Stimulated activated CD8-positive, alpha-beta memory T cell treated with anti-CD3 and anti-CD28 coated beads, Interleukin-15, amount 100 ng/mL, for 1 hour (primary cell): ENCODE measurements around the gene LRRC47.

Source experiments
- DNase-seq: peaks from one replicate; pipeline ENCODE4 v3.0.0-alpha.2; 2020; ENCODE audit warnings: low read depth

The LRRC47 gene

GRCh38 chr1:3796215-3797061, at the start of gene LRRC47:
Gene LRRC47, minus strand, starts transcription at chr1:3796498. Its CDS starts 22 bp downstream, at chr1:3796476.
- peak; percentile 88 for DNase-seq

GRCh38 chr1:3842912-3843311, 46.6 kb upstream of the LRRC47 start:
- no peak for DNase-seq

GRCh38 chr1:3841491-3841890, 45.2 kb upstream of the LRRC47 start:
- no peak for DNase-seq

- no peak for DNase-seq
These were observed 42.5 kb upstream of the LRRC47 start for GRCh38 chr1:3838788-3839187.

- no peak for DNase-seq
These were observed 41.4 kb upstream of the LRRC47 start for GRCh38 chr1:3837685-3838084.

GRCh38 chr1:3837200-3837599, 40.9 kb upstream of the LRRC47 start:
- DNase-seq: no peak

GRCh38 chr1:3836421-3836820, 40.1 kb upstream of the LRRC47 start:
- DNase-seq: no peak

- no peak for DNase-seq
These were observed 38.4 kb upstream of the LRRC47 start for GRCh38 chr1:3834701-3835100.

GRCh38 chr1:3831689-3832088, 35.4 kb upstream of the LRRC47 start:
- DNase-seq: no peak

DNA sequence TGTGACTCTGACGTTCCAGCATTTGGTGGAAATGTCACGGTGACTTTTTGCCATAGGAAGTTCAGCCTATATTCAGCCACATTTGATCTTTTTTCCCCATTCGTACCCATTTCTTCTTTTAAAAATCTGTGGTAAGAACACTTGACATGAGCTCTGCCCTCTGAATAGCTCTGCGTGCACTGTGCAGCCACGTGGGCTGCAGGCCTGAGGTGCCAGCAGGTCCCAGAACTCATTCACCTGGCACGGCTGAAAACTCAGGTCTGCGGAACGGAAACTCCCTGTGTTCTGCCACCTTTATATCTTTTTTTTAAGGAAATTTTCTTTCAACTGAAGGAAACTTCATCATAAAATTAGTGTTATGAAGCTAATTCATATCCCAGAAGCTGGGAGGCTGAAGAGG, 32.1 kb upstream of the LRRC47 start:
- DNase-seq: no peak

DNA sequence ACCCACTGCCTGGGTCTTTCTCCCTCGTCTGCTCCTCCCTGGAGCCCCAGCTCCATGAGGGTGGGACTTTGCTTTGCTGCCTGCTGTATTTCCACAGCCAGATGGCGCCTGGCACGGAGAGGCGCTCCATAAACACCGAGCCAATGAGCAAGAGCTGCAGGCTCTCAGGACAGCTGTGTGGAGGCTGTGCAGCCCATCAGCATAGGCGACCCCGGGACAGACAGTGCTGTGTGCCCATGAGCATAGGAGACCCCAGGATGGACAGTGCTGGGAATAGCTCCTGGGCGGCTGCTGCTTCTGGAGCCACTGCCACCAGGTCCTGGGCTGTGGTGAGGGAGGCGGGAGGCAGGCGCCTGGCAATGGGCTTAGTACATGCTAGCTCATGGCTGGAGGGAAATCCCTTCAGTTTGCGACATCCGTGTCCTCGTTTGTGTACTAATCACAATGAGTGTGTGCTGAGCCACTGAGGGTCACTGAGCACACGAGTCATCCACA, 31.6 kb upstream of the LRRC47 start:
- DNase-seq: no peak

DNA sequence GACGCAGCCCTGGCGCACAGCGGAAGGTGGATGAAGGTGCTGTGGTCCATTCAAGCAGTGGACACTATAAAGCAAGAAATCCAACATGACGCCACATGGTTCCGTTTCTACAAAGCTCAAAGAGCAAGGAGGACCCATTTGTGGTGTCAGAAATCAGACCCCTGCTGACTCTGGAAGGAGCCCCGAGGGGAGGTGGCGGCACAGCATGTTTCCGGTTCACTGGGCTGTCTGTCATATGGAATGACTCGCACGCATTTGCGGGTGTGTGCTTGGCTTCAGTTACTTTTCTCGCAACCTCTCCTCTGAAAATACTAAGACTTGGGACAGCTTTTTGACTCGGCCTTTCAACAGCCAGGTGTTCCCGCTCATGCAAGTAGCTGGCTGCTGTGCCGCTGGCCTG, 29.1 kb upstream of the LRRC47 start:
- DNase-seq: no peak

DNA sequence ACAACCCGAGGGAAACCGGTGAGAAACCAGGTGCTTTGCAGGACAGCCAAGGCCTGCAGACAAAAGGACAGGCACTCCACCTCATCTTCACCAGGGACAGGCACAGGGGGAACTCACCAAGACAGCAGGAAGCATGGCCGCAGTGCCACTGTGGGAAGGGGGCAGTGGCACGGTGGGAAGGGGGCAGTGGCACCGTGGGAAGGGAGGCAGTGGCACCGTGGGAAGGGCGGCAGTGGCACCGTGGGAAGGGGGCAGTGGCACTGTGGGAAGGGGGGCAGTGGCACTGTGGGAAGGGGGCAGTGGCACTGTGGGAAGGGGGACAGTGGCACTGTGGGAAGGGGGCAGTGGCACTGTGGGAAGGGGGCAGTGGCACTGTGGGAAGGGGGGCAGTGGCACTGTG, 28.4 kb upstream of the LRRC47 start:
- DNase-seq: no peak

DNA sequence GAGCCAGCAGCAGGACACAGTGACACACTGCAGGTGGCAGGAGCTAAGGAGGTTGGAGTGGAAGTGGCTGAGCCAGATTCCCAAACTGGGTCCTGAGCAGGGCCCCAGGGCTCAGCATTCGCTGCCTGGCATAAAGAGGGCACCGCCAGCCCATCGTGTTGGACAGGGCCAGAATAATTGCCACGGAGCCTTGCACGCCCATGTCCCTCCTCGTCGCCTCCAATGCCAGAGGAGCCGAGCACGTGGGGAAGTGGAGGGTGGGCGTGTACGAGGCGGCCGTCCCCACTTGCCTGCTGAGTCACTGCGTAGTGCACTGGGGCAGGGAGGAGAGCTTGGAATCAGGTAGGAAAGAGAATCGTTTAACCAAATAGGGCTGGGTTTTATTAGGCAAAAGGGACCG, 26.1 kb upstream of the LRRC47 start:
- no peak for DNase-seq

- no peak for DNase-seq
These were observed 25.6 kb upstream of the LRRC47 start for GRCh38 chr1:3821908-3822307.

DNA sequence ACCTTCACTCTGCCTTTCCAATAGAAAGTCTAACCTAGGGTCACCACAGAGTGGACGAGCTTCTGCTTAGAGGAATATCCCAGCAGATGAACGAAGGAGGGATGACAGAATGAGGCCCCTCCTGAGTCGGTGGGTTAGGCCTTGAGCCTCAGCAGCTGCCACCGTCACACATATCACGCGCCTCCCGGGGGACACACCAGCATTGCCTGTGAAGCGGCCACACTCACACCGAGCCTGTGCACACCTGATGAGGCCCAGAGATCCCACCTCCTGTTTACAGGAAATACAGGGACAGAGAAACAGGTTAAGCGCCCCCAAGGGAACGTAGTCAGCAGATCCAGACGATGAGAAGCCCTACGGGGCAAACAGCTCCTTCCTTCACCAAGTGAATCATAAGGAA, 25.1 kb upstream of the LRRC47 start:
- DNase-seq: no peak

- DNase-seq: no peak
These were observed 24.7 kb upstream of the LRRC47 start for GRCh38 chr1:3821004-3821403.

GRCh38 chr1:3820316-3820715, 24.0 kb upstream of the LRRC47 start:
- DNase-seq: no peak

DNA sequence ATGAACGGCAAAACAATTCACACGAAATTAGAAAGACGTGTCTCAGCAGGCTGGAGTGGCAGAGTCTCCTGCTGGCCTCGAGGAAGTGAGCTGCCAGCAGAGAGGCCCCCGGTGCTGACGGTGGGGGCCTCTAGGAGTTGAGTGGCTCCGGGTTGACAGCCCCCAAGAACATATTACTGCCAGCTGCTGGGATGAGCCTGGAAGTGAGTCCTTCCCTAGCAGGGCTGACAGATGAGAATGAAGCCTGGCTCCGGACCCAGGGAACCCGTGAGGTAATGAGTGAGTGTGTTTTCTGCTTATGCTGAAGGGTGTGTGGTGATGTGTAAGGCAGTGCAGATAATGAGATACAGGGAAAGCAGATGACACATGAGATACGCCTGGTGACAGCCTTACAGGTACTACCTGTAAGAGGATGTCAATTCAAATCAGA, 23.5 kb upstream of the LRRC47 start:
- no peak for DNase-seq

DNA sequence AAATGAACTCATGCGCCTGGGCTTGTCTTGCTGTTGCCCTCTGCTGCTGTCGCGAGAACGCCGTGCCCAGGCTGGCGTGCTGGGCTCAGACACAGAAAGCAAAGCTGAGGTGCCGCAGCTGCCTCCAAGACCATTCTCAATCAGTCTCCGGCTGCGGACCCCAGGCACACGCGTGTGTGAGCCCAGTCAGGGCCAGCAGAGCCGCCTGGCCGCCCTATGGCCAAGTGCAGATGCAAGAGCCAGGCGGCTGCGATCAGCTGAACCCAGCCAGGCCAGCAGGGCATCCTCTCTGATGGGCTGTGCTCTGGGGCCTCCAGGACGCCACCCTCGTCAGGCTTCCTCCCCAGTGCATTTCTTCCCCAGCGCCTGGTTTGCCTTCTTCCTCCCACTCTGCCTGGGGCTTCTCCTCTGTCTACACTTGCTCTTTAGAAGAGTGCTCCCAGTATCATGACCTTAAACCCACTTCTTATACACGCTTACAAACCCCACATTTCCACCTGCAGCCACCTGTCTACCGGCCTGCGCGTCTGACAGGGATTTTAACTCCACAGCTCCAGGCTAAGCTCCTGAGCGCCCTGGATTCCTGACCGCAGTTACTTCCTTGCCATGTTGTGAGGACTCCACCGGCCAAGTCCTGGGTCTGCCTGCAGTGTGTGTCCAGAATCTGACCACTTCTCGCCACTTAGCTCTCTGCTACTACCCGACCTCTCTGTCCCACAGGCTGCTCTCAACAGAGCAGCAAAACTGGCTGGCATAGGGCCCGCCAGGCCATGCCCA, 21.7 kb upstream of the LRRC47 start:
- DNase-seq: no peak

DNA sequence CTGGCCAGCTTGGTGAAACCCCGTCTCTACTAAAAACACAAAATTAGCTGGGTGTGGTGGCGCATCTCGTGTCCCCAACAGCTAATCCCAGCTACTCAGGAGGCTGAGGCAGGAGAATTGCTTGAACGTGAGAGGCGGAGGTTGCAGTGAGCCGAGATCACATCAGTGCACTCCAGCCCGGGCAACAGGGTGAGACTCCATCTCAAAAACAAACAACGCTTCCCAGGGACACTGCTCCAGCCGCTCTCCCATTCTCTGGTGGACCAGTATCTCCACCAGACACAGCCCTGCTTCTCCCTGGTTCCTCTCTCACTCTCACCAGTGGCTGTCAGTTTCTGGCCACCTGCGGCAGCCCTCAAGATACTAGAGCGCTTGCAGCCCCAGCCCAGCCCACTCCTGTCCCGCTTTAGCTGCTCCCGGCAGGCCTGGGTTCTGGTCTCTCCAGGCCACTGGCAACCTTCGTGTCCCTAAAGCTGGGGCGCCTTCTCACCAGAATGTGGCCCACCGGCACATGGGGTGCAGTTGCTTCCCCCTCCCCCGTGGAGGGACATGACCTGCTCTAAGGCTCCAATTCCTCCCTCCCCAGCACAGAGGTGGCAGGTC, 20.9 kb upstream of the LRRC47 start:
- DNase-seq: no peak

DNA sequence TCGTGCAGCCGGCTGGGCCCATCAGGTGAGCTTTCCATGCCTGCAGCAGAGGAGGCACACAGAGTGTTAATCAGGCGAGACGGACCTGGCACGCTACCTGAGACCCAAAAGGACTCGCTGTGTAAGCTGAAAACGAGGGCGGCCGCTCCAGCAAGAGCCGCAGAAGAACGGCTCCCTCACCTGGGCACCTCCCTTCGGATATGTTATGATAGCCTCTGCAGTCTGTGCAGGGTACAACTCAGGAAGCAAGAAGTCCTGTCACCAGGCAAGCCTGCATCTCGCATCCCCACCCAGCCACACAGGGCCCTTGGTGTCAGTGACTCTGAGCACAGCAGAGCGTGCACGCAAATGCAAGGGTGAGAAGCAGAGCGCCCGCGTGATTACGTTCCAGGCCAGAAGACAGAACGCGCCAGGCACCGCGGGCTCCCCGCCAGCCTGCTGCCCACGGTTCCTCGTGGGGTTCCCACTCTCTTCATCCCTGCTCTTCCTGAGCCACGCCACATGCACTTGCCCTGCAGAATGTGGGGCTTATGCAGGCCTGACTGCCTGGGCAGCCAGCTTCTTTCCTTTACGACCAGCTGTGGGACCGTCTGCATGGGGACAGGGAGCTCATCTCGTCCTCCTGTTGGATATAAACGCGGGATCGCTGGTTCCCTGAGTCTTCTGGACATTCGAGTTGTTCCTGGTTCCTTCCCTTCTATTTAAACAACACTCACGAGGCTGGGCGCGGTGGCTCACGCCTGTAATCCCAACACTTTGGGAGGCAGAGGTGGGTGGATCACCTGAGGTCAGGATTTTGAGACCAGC, 20.2 kb upstream of the LRRC47 start:
- DNase-seq: no peak
